NCI-H2196 (cell line): ENCODE results near the gene NDUFB3.
"Not testable (repeated sequence)": the region's sequence is repeated elsewhere in the genome, so short reads cannot be mapped to it uniquely, and the experiment has no call there.

Source experiments
- DNase-seq: peaks from one replicate; lab custom pipeline; 2025; ENCODE audit not compliant: unreplicated experiment; lab: John Stamatoyannopoulos, UW

Gene NDUFB3

GRCh38 chr2:201090574-201090973 is 18.8 kb downstream of the NDUFB3 start:
- DNase-seq = no peak

- no peak for DNase-seq
These were observed 21.8 kb downstream of the NDUFB3 start for GRCh38 chr2:201093573-201093972.

GRCh38 chr2:201100497-201100896 is 28.7 kb downstream of the NDUFB3 start:
- DNase-seq = no peak

- no peak for DNase-seq
These were observed 34.0 kb downstream of the NDUFB3 start for GRCh38 chr2:201105759-201106158.

- no peak for DNase-seq
These were observed 35.8 kb downstream of the NDUFB3 start for GRCh38 chr2:201107624-201108023.

- DNase-seq = no peak
These were observed 36.5 kb downstream of the NDUFB3 start for GRCh38 chr2:201108341-201108740.

- DNase-seq = no peak
These were observed 37.4 kb downstream of the NDUFB3 start for GRCh38 chr2:201109186-201109585.

GRCh38 chr2:201110615-201111014 is 38.8 kb downstream of the NDUFB3 start:
- DNase-seq = no peak

GRCh38 chr2:201111096-201111495 is 39.3 kb downstream of the NDUFB3 start:
- DNase-seq = no peak

- DNase-seq = no peak
These were observed 42.5 kb downstream of the NDUFB3 start for GRCh38 chr2:201114350-201114749.

- no peak for DNase-seq
These were observed 43.0 kb downstream of the NDUFB3 start for GRCh38 chr2:201114846-201115245.

GRCh38 chr2:201116115-201116958 is 44.5 kb downstream of the NDUFB3 start, which contains the start of gene CFLAR:
CFLAR (plus strand) TSS chr2:201116164; CDS start chr2:201129866, 13,702 bp downstream.
- DNase-seq = peak; percentile 66

- peak; percentile 52 for DNase-seq
These were observed 45.3 kb downstream of the NDUFB3 start for GRCh38 chr2:201116959-201117734.

GRCh38 chr2:201117735-201118094 is 45.9 kb downstream of the NDUFB3 start:
- DNase-seq = not testable (repeated sequence)

- peak; percentile 61 for DNase-seq
These were observed 46.5 kb downstream of the NDUFB3 start for GRCh38 chr2:201118121-201118960.

GRCh38 chr2:201118961-201119854 is 47.4 kb downstream of the NDUFB3 start:
- DNase-seq = peak; percentile 33

GRCh38 chr2:201122276-201122675 is 50.5 kb downstream of the NDUFB3 start:
- no peak for DNase-seq

GRCh38 chr2:201126308-201127151 is 54.7 kb downstream of the NDUFB3 start:
- no peak for DNase-seq

- DNase-seq = no peak
These were observed 55.3 kb downstream of the NDUFB3 start for GRCh38 chr2:201127152-201127511.
